Muscle layer of duodenum (tissue), 2 donors: ENCODE results near the gene ARV1.
"Not testable (repeated sequence)": the region's sequence is repeated elsewhere in the genome, so short reads cannot be mapped to it uniquely, and the experiment has no call there.

Source experiments
- H3K27ac ChIP-seq: one replicate; pipeline ENCODE4 v1.7.0; 2013; ENCODE audit warnings: mild to moderate bottlenecking, low read length
- H3K27me3 ChIP-seq: one replicate; pipeline ENCODE4 v1.7.0; 2013; ENCODE audit warnings: low read depth, mild to moderate bottlenecking, control low read depth, low read length
- H3K36me3 ChIP-seq, 2 donors: one replicate each; pipeline ENCODE4 v1.7.0; 2013; ENCODE audit warnings: low read length in 2 of 2, control low read depth in 1 of 2, mild to moderate bottlenecking in 1 of 2; ENCODE audit not compliant: insufficient read depth in 2 of 2, control insufficient read depth in 1 of 2
- H3K4me1 ChIP-seq, 2 donors: one replicate each; pipeline ENCODE4 v1.7.0; 2013; ENCODE audit warnings: low read length in 2 of 2, mild to moderate bottlenecking in 2 of 2, control low read depth in 1 of 2, moderate library complexity in 1 of 2; ENCODE audit not compliant: insufficient read depth in 2 of 2, control insufficient read depth in 1 of 2
- H3K4me3 ChIP-seq, 2 donors: one replicate each; pipeline ENCODE4 v1.7.0; 2013; ENCODE audit warnings: low read length in 2 of 2, low read depth in 1 of 2, mild to moderate bottlenecking in 1 of 2
- H3K9me3 ChIP-seq, 2 donors: one replicate each; pipeline ENCODE4 v1.7.0; 2013; ENCODE audit warnings: low read length in 2 of 2, control low read depth in 1 of 2, mild to moderate bottlenecking in 1 of 2; ENCODE audit not compliant: control insufficient read depth in 1 of 2
- donor health status: healthy.

Gene ARV1

GRCh38 chr1:230992100-230992774 is 13.3 kb downstream of the ARV1 start:
- H3K4me3 ChIP-seq: no peak overlapping the region
- H3K4me1 ChIP-seq: no peaks in the 10 kb centered on the region
- H3K27ac ChIP-seq: no peak overlapping the region
- peaks cover 27 to 31% of the 10 kb centered on the region in 2 donors for H3K36me3 ChIP-seq
- H3K27me3 ChIP-seq: no peaks in the 10 kb centered on the region
- no peaks in the 10 kb centered on the region for H3K9me3 ChIP-seq

GRCh38 chr1:230994860-230995259 is 16.0 kb downstream of the ARV1 start:
- H3K4me1 ChIP-seq: no peaks in the 10 kb centered on the region
- H3K36me3 ChIP-seq: peaks cover 50 to 56% of the 10 kb centered on the region in 2 donors
- no peaks in the 10 kb centered on the region for H3K27me3 ChIP-seq
- H3K4me3 ChIP-seq: no peak overlapping the region
- H3K27ac ChIP-seq: no peak overlapping the region
- H3K9me3 ChIP-seq: no peaks in the 10 kb centered on the region

- H3K4me3 ChIP-seq: no peak overlapping the region
- no peaks in the 10 kb centered on the region for H3K27me3 ChIP-seq
- H3K36me3 ChIP-seq: peaks cover 48 to 51% of the 10 kb centered on the region in 2 donors
- peaks cover 0 to 13% of the 10 kb centered on the region in 2 donors for H3K9me3 ChIP-seq
- no peak overlapping the region for H3K27ac ChIP-seq
- no peaks in the 10 kb centered on the region for H3K4me1 ChIP-seq
Observed at GRCh38 chr1:231000201-231000600, 21.3 kb downstream of the ARV1 start.

GRCh38 chr1:231000639-231001038 is 21.7 kb downstream of the ARV1 start:
- Histone ChIP-seq H3K4me1 (no peaks in the 10 kb centered on the region), H3K27ac (no peak overlapping the region), H3K9me3 (peaks cover 0 to 13% of the 10 kb centered on the region in 2 donors), H3K4me3 (no peak overlapping the region), H3K36me3 (peaks cover 48 to 51% of the 10 kb centered on the region in 2 donors), H3K27me3 (no peaks in the 10 kb centered on the region)

GRCh38 chr1:231001892-231002291 is 23.0 kb downstream of the ARV1 start:
- H3K36me3 ChIP-seq: peaks cover 41 to 44% of the 10 kb centered on the region in 2 donors
- H3K4me1 ChIP-seq: no peaks in the 10 kb centered on the region
- no peak overlapping the region for H3K4me3 ChIP-seq
- H3K9me3 ChIP-seq: peaks cover 0 to 13% of the 10 kb centered on the region in 2 donors
- no peak overlapping the region for H3K27ac ChIP-seq
- H3K27me3 ChIP-seq: no peaks in the 10 kb centered on the region

- not testable (repeated sequence) for H3K4me1 ChIP-seq, H3K27me3 ChIP-seq, H3K4me3 ChIP-seq, H3K36me3 ChIP-seq, H3K27ac ChIP-seq
- peaks cover 0 to 13% of the 10 kb centered on the region in 2 donors for H3K9me3 ChIP-seq
Observed at GRCh38 chr1:231007535-231007934, 28.6 kb downstream of the ARV1 start.

GRCh38 chr1:231011360-231011759 is 32.5 kb downstream of the ARV1 start:
- no peaks in the 10 kb centered on the region for H3K27me3 ChIP-seq
- H3K9me3 ChIP-seq: no peaks in the 10 kb centered on the region
- H3K36me3 ChIP-seq: no peaks in the 10 kb centered on the region
- H3K4me1 ChIP-seq: no peaks in the 10 kb centered on the region
- H3K4me3 ChIP-seq: no peak overlapping the region
- no peak overlapping the region for H3K27ac ChIP-seq

GRCh38 chr1:231011963-231012362 is 33.1 kb downstream of the ARV1 start:
- Histone ChIP-seq H3K36me3 (no peaks in the 10 kb centered on the region), H3K4me3 (no peak overlapping the region), H3K27ac (no peak overlapping the region), H3K9me3 (no peaks in the 10 kb centered on the region), H3K27me3 (no peaks in the 10 kb centered on the region), H3K4me1 (no peaks in the 10 kb centered on the region)

- H3K36me3 ChIP-seq: no peaks in the 10 kb centered on the region
- H3K27me3 ChIP-seq: no peaks in the 10 kb centered on the region
- H3K4me1 ChIP-seq: no peaks in the 10 kb centered on the region
- H3K27ac ChIP-seq: no peak overlapping the region
- H3K9me3 ChIP-seq: no peaks in the 10 kb centered on the region
- H3K4me3 ChIP-seq: no peak overlapping the region
Observed at GRCh38 chr1:231013391-231014015, 34.6 kb downstream of the ARV1 start.

- Histone ChIP-seq H3K36me3 (no peaks in the 10 kb centered on the region), H3K27ac (no peak overlapping the region), H3K27me3 (no peaks in the 10 kb centered on the region), H3K9me3 (no peaks in the 10 kb centered on the region), H3K4me3 (no peak overlapping the region), H3K4me1 (no peaks in the 10 kb centered on the region)
Observed at GRCh38 chr1:231016234-231016633, 37.3 kb downstream of the ARV1 start.

GRCh38 chr1:231016966-231017365 is 38.1 kb downstream of the ARV1 start:
- Histone ChIP-seq H3K4me1 (no peaks in the 10 kb centered on the region), H3K36me3 (no peaks in the 10 kb centered on the region), H3K4me3 (no peak overlapping the region), H3K9me3 (no peaks in the 10 kb centered on the region), H3K27ac (no peak overlapping the region), H3K27me3 (no peaks in the 10 kb centered on the region)

GRCh38 chr1:231019711-231020110 is 40.8 kb downstream of the ARV1 start:
- Histone ChIP-seq H3K9me3 (no peaks in the 10 kb centered on the region), H3K36me3 (no peaks in the 10 kb centered on the region), H3K27ac (no peak overlapping the region), H3K27me3 (no peaks in the 10 kb centered on the region), H3K4me1 (no peaks in the 10 kb centered on the region), H3K4me3 (no peak overlapping the region)
